Ishikawa (cell line): ENCODE results near the gene COX6A2.

Source experiments
- CEBPB ChIP-seq: IDR thresholded peaks from 2 replicates; pipeline ENCODE4 v1.6.1; 2012
- CREB1 ChIP-seq: IDR thresholded peaks from 2 replicates; pipeline ENCODE4 v1.6.1; 2012; ENCODE audit warnings: low read depth
- EGR1 ChIP-seq: IDR thresholded peaks from 2 replicates; pipeline ENCODE4 v1.6.1; 2012
- EP300 ChIP-seq: IDR thresholded peaks from 2 replicates; pipeline ENCODE4 v1.6.1; 2012; ENCODE audit warnings: borderline replicate concordance
- FOXM1 ChIP-seq: IDR thresholded peaks from 2 replicates; pipeline ENCODE4 v1.6.1; 2012; ENCODE audit warnings: low read depth, borderline replicate concordance
- NFIC ChIP-seq: IDR thresholded peaks from 2 replicates; pipeline ENCODE4 v1.6.1; 2012
- RAD21 ChIP-seq: IDR thresholded peaks from 2 replicates; pipeline ENCODE4 v1.6.1; 2012; ENCODE audit warnings: low read depth
- REST ChIP-seq: IDR thresholded peaks from 2 replicates; pipeline ENCODE4 v1.6.1; 2012; ENCODE audit warnings: low read depth, mild to moderate bottlenecking
- TAF1 ChIP-seq: IDR thresholded peaks from 2 replicates; pipeline ENCODE4 v1.6.1; 2012; ENCODE audit warnings: low read depth, mild to moderate bottlenecking
- TCF12 ChIP-seq: IDR thresholded peaks from 2 replicates; pipeline ENCODE4 v1.6.1; 2012; ENCODE audit warnings: low read depth
- TEAD4 ChIP-seq: IDR thresholded peaks from 2 replicates; pipeline ENCODE4 v1.6.1; 2012
- USF1 ChIP-seq: IDR thresholded peaks from 2 replicates; pipeline ENCODE4 v1.6.1; 2012
- YY1 ChIP-seq: IDR thresholded peaks from 2 replicates; pipeline ENCODE4 v1.6.1; 2012; ENCODE audit warnings: low read depth
- ZBTB7A ChIP-seq: IDR thresholded peaks from 2 replicates; pipeline ENCODE4 v1.6.1; 2012; ENCODE audit warnings: low read depth
- TF ChIP-seq, protein P1 (sequence below): IDR thresholded peaks from 2 replicates; pipeline ENCODE4 v1.6.1; 2012

The COX6A2 gene

GRCh38 chr16:31411024-31411844 lies 16.9 kb downstream of the COX6A2 start:
- TF ChIP-seq USF1 (no peak), EGR1 (no peak), TAF1 (no peak), ZBTB7A (no peak), REST (no peak), NFIC (no peak), RAD21 (no peak), EP300 (no peak), TCF12 (no peak), FOXM1 (no peak), CEBPB (no peak)

GRCh38 chr16:31410082-31410481 lies 18.1 kb downstream of the COX6A2 start:
- TF ChIP-seq CREB1 (no peak), TAF1 (no peak), TEAD4 (no peak), FOXM1 (no peak), REST (no peak), RAD21 (no peak), EGR1 (no peak), EP300 (no peak), YY1 (no peak), CEBPB (no peak), ZBTB7A (no peak), USF1 (no peak), TCF12 (no peak), NFIC (no peak)
- TF ChIP-seq, protein P1, sequence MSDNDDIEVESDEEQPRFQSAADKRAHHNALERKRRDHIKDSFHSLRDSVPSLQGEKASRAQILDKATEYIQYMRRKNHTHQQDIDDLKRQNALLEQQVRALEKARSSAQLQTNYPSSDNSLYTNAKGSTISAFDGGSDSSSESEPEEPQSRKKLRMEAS, result no peak

DNA sequence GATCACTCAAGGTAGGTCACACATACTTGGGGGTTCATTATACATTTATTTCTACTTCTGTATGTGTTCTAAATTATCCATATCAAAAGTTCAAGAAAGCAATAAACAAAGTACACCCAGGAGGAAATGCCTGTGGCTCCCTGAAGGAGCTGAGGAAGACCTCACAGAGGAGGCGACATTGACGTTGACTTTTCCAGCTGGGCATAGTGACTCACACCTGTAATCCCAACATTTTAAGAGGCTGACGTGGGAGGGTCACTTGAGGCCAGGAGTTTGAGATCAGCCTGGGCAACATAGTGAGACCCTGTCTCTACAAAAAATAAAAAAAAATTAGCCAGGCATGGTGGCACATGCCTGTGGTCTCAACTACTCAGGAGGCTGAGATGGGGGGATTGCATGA lies 18.7 kb downstream of the COX6A2 start:
- TF ChIP-seq TEAD4 (no peak), YY1 (no peak), CREB1 (no peak), TAF1 (no peak), CEBPB (no peak), REST (no peak), RAD21 (no peak)
- TF ChIP-seq, protein P1, result no peak

GRCh38 chr16:31407406-31407805 lies 20.8 kb downstream of the COX6A2 start:
- TF ChIP-seq RAD21 (no peak), YY1 (no peak), EP300 (no peak), TCF12 (no peak)
